Measurements from ENCODE around the gene ERCC3.

GRCh38 chr2:127239395-127239794 is 54.5 kb downstream of the ERCC3 start:
- TF ChIP-seq, protein P1, sequence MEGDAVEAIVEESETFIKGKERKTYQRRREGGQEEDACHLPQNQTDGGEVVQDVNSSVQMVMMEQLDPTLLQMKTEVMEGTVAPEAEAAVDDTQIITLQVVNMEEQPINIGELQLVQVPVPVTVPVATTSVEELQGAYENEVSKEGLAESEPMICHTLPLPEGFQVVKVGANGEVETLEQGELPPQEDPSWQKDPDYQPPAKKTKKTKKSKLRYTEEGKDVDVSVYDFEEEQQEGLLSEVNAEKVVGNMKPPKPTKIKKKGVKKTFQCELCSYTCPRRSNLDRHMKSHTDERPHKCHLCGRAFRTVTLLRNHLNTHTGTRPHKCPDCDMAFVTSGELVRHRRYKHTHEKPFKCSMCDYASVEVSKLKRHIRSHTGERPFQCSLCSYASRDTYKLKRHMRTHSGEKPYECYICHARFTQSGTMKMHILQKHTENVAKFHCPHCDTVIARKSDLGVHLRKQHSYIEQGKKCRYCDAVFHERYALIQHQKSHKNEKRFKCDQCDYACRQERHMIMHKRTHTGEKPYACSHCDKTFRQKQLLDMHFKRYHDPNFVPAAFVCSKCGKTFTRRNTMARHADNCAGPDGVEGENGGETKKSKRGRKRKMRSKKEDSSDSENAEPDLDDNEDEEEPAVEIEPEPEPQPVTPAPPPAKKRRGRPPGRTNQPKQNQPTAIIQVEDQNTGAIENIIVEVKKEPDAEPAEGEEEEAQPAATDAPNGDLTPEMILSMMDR (IDR thresholded peaks at IDR 0.05): no peak
- TF ChIP-seq EZH2phosphoT487 (IDR thresholded peaks at IDR 0.05) (no peak), EZH2 (IDR thresholded peaks at IDR 0.05) (no peak)
